HepG2 (cell line): ENCODE measurements around the gene OVOL2. TPM values are rescaled to one million over a fixed set of nuclear protein-coding genes. Genes with fewer than 3 reads are reported as not detected.

Source experiments
- ATAC-seq: fragments of 200-7000 bp; cut with Tn5 transposase; 3 replicates; pipeline ENCODE4 v1.9.1; 2020; ENCODE audit warnings: mild to moderate bottlenecking, moderate library complexity
- BruUV-seq: library from RNA; stranded (reverse); fragments of 400-500 nt; replicated peaks from 2 replicates; lab custom pipeline; 2021; lab: Mats Ljungman, UMichigan
- CTCF ChIA-PET: fragments of 300-600 bp; formaldehyde crosslinking; extraction: SDS; loops from one replicate; lab custom pipeline; 2021; ENCODE audit warnings: low total read pairs, inconsistent platforms, low intra/inter-chr PET ratio; lab: Yijun Ruan, JAX
- POLR2A ChIA-PET: fragments of 350-600 bp; sonication (Branson Sonifier 250); formaldehyde crosslinking; loops from one replicate; lab custom pipeline; 2020; ENCODE audit warnings: antibody characterized with exemption, inconsistent platforms; lab: Yijun Ruan, JAX
- DNase-seq: peaks from one replicate; pipeline ENCODE4 v3.0.0-alpha.2; 2015; ENCODE audit warnings: low spot score
- FAIRE-seq: peaks from 3 replicates; lab custom pipeline; 2011; peaks lifted over from hg19 to GRCh38; lab: Jason Lieb, UNC
- H2AFZ ChIP-seq: one replicate; pipeline ENCODE4 v1.6.1; 2011; ENCODE audit warnings: low read length, inconsistent platforms
- H3K27ac ChIP-seq: fragments of 300-600 bp; 3 replicates; pipeline ENCODE4 v1.8.0; 2011; ENCODE audit warnings: mixed run types, mild to moderate bottlenecking, mixed read lengths, low read length, inconsistent platforms; ENCODE audit not compliant: insufficient read depth; ENCODE audit errors: extremely low read length
- H3K27me3 ChIP-seq, 2 experiments: fragments of 200-600 bp in 1 of 2; 2 replicates in 1 of 2; 3 replicates in 1 of 2; pipeline versions ENCODE4 v1.6.0 to v1.8.0; 2011; ENCODE audit warnings: low read length in 2 of 2, mild to moderate bottlenecking in 2 of 2, moderate library complexity in 2 of 2, inconsistent platforms in 1 of 2; ENCODE audit not compliant: insufficient read depth in 2 of 2, control insufficient read depth in 1 of 2
- H3K36me3 ChIP-seq, 2 experiments: fragments of 200-600 bp in 1 of 2; replicated peaks in 1 of 2; 2 replicates in 1 of 2; 3 replicates in 1 of 2; pipeline versions ENCODE4 v1.5.1 to v1.8.0; 2011; ENCODE audit warnings: low read length in 2 of 2, inconsistent platforms in 1 of 2; ENCODE audit not compliant: insufficient read depth in 2 of 2, control insufficient read depth in 1 of 2
- H3K4me1 ChIP-seq: 2 replicates; pipeline ENCODE4 v1.5.1; 2012; ENCODE audit warnings: low read length, inconsistent platforms; ENCODE audit not compliant: insufficient read depth
- H3K4me2 ChIP-seq: 2 replicates; pipeline ENCODE4 v1.6.0; 2011; ENCODE audit warnings: low read depth, low read length, inconsistent platforms
- H3K4me3 ChIP-seq, 3 experiments: fragments of 200-600 bp in 1 of 3; sonication (generic), shearing (Covaris generic) in 1 of 3; replicated peaks in 1 of 3; 2 replicates each; pipeline ENCODE4 v1.5.1; 2011 to 2016; ENCODE audit warnings: low read length in 3 of 3, inconsistent platforms in 2 of 3, low read depth in 2 of 3, mild to moderate bottlenecking in 2 of 3, control low read depth in 1 of 3, mixed read lengths in 1 of 3; ENCODE audit not compliant: insufficient read depth in 1 of 3
- H3K79me2 ChIP-seq: one replicate; pipeline ENCODE4 v1.6.1; 2011; ENCODE audit warnings: low read length, inconsistent platforms; ENCODE audit not compliant: insufficient read depth
- H3K9ac ChIP-seq: 2 replicates; pipeline ENCODE4 v1.6.0; 2011; ENCODE audit warnings: mild to moderate bottlenecking, low read depth, low read length, inconsistent platforms; ENCODE audit not compliant: insufficient read depth
- H3K9me3 ChIP-seq: 2 replicates; pipeline ENCODE4 v1.5.1; 2012; ENCODE audit warnings: mild to moderate bottlenecking, low read length
- H4K20me1 ChIP-seq: 2 replicates; pipeline ENCODE4 v1.6.0; 2011; ENCODE audit warnings: inconsistent platforms, mild to moderate bottlenecking, low read length, moderate library complexity; ENCODE audit not compliant: insufficient read depth
- FOSL1 ChIP-seq: sonication (generic); formaldehyde crosslinking; IDR thresholded peaks from 2 replicates; pipeline ENCODE4 v1.9.0; 2021; ENCODE audit warnings: missing genetic modification reagents, borderline replicate concordance
- SKIL ChIP-seq: sonication (generic); formaldehyde crosslinking; IDR thresholded peaks from 2 replicates; pipeline ENCODE4 v1.8.0; 2022; ENCODE audit warnings: missing genetic modification reagents, mild to moderate bottlenecking, moderate library complexity, borderline replicate concordance
- SRSF9 ChIP-seq: fragments of 200-400 bp; formaldehyde crosslinking; IDR thresholded peaks from 2 replicates; pipeline ENCODE4 v1.6.1; 2018; ENCODE audit warnings: borderline replicate concordance, mild to moderate bottlenecking, low read depth, low read length; ENCODE audit not compliant: insufficient read depth, poor library complexity, severe bottlenecking
- WGBS: methylation state at CpG from one replicate; pipeline ENCODE4 v1.1.6; 2017; ENCODE audit warnings: low lambda C conversion rate; 5-methylcytosine and 5-hydroxymethylcytosine counted together
- in situ Hi-C: cut with HindIII; loops from 2 replicates; pipeline ENCODE4 v1.10.0; 2017; ENCODE audit warnings: low pct_unique_long_range_greater_than_20kb; ENCODE audit not compliant: extremely low pct_ligation_motif_present
- intact Hi-C: fragments of 100-400 bp; cut with micrococcal nuclease; formaldehyde crosslinking; loops from one replicate; pipeline ENCODE4 v1.10.0; 2022; ENCODE audit not compliant: unreplicated experiment
- polyA plus RNA-seq, 8 experiments: library from polyadenylated mRNA; depleted of rRNA in 3 of 8; stranded (reverse) in 7 of 8; unstranded in 1 of 8; fragments of >200 nt; fragmentation: Illumina TruSeq in 4 of 8; extraction: Trizol in 4 of 8; gene quantifications; 2 replicates each; pipeline versions ENCODE4 v1.2.1 to v1.2.3, GENCODE V29; 2011 to 2016; ENCODE audit warnings: low read depth in 4 of 8, missing spikeins in 1 of 8, mixed read lengths in 1 of 8; ENCODE audit not compliant: insufficient read depth in 1 of 8
- total RNA-seq, 5 experiments: library from RNA; depleted of rRNA; stranded (reverse); fragments of >200 nt; fragmentation: Illumina TruSeq; extraction: Trizol; gene quantifications; 2 replicates each; pipeline ENCODE4 v1.2.3, GENCODE V29; 2016; ENCODE audit warnings: low read depth in 1 of 5
- TF ChIP-seq, protein P1 (sequence below), 2 experiments: fragments of 450-650 bp in 1 of 2; sonication (generic) in 1 of 2; formaldehyde crosslinking in 1 of 2; IDR thresholded peaks; 2 replicates each; pipeline versions ENCODE4 v1.6.1 to v1.8.0; 2016 to 2022; ENCODE audit warnings: antibody characterized with exemption in 1 of 2, mild to moderate bottlenecking in 1 of 2, missing genetic modification reagents in 1 of 2
- TF ChIP-seq, protein P2 (sequence below): IDR thresholded peaks from 2 replicates; pipeline ENCODE4 v1.6.1; 2016; ENCODE audit warnings: missing compliant biosample characterization, missing genetic modification reagents, borderline replicate concordance

OVOL2 gene
- total and polyA plus RNA-seq, 2 of the 13 experiments (the other 11 are each of a cell fraction or from before 2014, with no cell fraction given), result 0.20 to 0.31 TPM

- FAIRE-seq (peak; percentile 77), ATAC-seq (peak; percentile 86), DNase-seq (peak; percentile 90)
- H3K36me3 ChIP-seq, result no peaks in the 10 kb centered on the region
- WGBS, result 19% methylated on average over 10 of the region's 10 CpGs
- peak overlapping the region; percentile 56 for H3K4me2 ChIP-seq
- peaks cover 2 to 45% of the 10 kb centered on the region in 2 experiments; a peak in 3 of 5 replicates for H3K27me3 ChIP-seq
- H3K27ac ChIP-seq, result no peak overlapping the region
- peaks cover 55% of the 10 kb centered on the region for H3K4me1 ChIP-seq
- H4K20me1 ChIP-seq, result no peaks in the 10 kb centered on the region
- no peaks in the 10 kb centered on the region for H3K79me2 ChIP-seq
- peak overlapping the region in 1 of 3 experiments; percentile 3; a peak in 1 of 6 replicates for H3K4me3 ChIP-seq
- no peak overlapping the region for H2AFZ ChIP-seq
- intact Hi-C loops (loop anchor here (10.0 kb wide), 1 partner anchor 133 kb away; the partner anchor contains the start of genes KAT14 and PET117), in situ Hi-C loops (no loop called here)
- no TSS peak for BruUV-seq
- no peak overlapping the region for H3K9ac ChIP-seq
- no peaks in the 10 kb centered on the region for H3K9me3 ChIP-seq
- POLR2A ChIA-PET, result interaction anchor here (0.7 to 1.0 kb wide), 3 partner anchors 36 to 287 kb away, joined by 3 to 5 read pairs (median 3); partner anchors contain the start of gene ZNF133
- CTCF ChIA-PET, result no interaction called here
- TF ChIP-seq SRSF9, result no peak
- TF ChIP-seq SKIL, result no peak
- TF ChIP-seq, protein P1, sequence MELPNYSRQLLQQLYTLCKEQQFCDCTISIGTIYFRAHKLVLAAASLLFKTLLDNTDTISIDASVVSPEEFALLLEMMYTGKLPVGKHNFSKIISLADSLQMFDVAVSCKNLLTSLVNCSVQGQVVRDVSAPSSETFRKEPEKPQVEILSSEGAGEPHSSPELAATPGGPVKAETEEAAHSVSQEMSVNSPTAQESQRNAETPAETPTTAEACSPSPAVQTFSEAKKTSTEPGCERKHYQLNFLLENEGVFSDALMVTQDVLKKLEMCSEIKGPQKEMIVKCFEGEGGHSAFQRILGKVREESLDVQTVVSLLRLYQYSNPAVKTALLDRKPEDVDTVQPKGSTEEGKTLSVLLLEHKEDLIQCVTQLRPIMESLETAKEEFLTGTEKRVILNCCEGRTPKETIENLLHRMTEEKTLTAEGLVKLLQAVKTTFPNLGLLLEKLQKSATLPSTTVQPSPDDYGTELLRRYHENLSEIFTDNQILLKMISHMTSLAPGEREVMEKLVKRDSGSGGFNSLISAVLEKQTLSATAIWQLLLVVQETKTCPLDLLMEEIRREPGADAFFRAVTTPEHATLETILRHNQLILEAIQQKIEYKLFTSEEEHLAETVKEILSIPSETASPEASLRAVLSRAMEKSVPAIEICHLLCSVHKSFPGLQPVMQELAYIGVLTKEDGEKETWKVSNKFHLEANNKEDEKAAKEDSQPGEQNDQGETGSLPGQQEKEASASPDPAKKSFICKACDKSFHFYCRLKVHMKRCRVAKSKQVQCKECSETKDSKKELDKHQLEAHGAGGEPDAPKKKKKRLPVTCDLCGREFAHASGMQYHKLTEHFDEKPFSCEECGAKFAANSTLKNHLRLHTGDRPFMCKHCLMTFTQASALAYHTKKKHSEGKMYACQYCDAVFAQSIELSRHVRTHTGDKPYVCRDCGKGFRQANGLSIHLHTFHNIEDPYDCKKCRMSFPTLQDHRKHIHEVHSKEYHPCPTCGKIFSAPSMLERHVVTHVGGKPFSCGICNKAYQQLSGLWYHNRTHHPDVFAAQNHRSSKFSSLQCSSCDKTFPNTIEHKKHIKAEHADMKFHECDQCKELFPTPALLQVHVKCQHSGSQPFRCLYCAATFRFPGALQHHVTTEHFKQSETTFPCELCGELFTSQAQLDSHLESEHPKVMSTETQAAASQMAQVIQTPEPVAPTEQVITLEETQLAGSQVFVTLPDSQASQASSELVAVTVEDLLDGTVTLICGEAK (IDR thresholded peaks at IDR 0.05), result no peak
- TF ChIP-seq, protein P1 (CRISPR knock-in tag; IDR thresholded peaks at IDR 0.05), result 0 out of 2 replicates have a peak, but pooled peaks have one; percentile 18
- TF ChIP-seq, protein P2, sequence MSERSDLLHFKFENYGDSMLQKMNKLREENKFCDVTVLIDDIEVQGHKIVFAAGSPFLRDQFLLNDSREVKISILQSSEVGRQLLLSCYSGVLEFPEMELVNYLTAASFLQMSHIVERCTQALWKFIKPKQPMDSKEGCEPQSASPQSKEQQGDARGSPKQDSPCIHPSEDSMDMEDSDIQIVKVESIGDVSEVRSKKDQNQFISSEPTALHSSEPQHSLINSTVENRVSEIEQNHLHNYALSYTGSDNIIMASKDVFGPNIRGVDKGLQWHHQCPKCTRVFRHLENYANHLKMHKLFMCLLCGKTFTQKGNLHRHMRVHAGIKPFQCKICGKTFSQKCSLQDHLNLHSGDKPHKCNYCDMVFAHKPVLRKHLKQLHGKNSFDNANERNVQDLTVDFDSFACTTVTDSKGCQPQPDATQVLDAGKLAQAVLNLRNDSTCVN, result no peak
- TF ChIP-seq FOSL1 (CRISPR knock-in tag), result no peak
These were observed 56.4 kb downstream of the OVOL2 start for GRCh38 chr20:18001131-18001921.
